Calu3 (cell line): ENCODE results near the gene NTSR1. TPM values are rescaled to one million over a fixed set of nuclear protein-coding genes. Genes with fewer than 3 reads are reported as not detected.

Source experiments
- BruUV-seq: library from RNA; stranded (reverse); fragments of 400-500 nt; replicated peaks from 2 replicates; lab custom pipeline; 2021; lab: Mats Ljungman, UMichigan
- CTCF ChIA-PET: fragments of 300-600 bp; sonication (Branson Sonifier 250); formaldehyde crosslinking; loops from one replicate; lab custom pipeline; 2022; ENCODE audit warnings: antibody characterized with exemption; lab: Charles Lee
- DNase-seq: peaks from one replicate; pipeline ENCODE4 v3.0.0; 2022
- H3K27ac Mint-ChIP-seq: one replicate; pipeline ENCODE4 v1.8.0; 2022; ENCODE audit warnings: mixed read lengths; ENCODE audit not compliant: unreplicated experiment
- H3K27me3 Mint-ChIP-seq: one replicate; pipeline ENCODE4 v1.8.0; 2022; ENCODE audit warnings: mixed read lengths; ENCODE audit not compliant: unreplicated experiment
- H3K36me3 Mint-ChIP-seq: one replicate; pipeline ENCODE4 v1.8.0; 2022; ENCODE audit warnings: mild to moderate bottlenecking, moderate library complexity, mixed read lengths; ENCODE audit not compliant: insufficient read depth, unreplicated experiment
- H3K4me1 Mint-ChIP-seq: one replicate; pipeline ENCODE4 v1.8.0; 2022; ENCODE audit warnings: mild to moderate bottlenecking, low read depth, mixed read lengths; ENCODE audit not compliant: unreplicated experiment
- H3K4me3 Mint-ChIP-seq: one replicate; pipeline ENCODE4 v1.8.0; 2022; ENCODE audit warnings: mild to moderate bottlenecking, low read depth, moderate library complexity, mixed read lengths; ENCODE audit not compliant: unreplicated experiment
- H3K9me3 Mint-ChIP-seq: one replicate; pipeline ENCODE4 v1.8.0; 2022; ENCODE audit warnings: low read depth, mixed read lengths; ENCODE audit not compliant: unreplicated experiment
- CTCF ChIP-seq: fragments of 200-600 bp; IDR thresholded peaks from one replicate; pipeline ENCODE4 v1.8.0; 2022; ENCODE audit warnings: antibody characterized with exemption; ENCODE audit not compliant: unreplicated experiment
- intact Hi-C: fragments of 100-400 bp; cut with micrococcal nuclease; formaldehyde crosslinking; loops from one replicate; pipeline ENCODE4 v1.10.0; 2022; ENCODE audit not compliant: unreplicated experiment
- total RNA-seq: library from RNA; stranded (reverse); gene quantifications from 2 replicates; pipeline ENCODE4 v1.2.3, GENCODE V29; 2022

The NTSR1 gene
- total RNA-seq, 1 experiment from 2014 or later, result not detected

DNA sequence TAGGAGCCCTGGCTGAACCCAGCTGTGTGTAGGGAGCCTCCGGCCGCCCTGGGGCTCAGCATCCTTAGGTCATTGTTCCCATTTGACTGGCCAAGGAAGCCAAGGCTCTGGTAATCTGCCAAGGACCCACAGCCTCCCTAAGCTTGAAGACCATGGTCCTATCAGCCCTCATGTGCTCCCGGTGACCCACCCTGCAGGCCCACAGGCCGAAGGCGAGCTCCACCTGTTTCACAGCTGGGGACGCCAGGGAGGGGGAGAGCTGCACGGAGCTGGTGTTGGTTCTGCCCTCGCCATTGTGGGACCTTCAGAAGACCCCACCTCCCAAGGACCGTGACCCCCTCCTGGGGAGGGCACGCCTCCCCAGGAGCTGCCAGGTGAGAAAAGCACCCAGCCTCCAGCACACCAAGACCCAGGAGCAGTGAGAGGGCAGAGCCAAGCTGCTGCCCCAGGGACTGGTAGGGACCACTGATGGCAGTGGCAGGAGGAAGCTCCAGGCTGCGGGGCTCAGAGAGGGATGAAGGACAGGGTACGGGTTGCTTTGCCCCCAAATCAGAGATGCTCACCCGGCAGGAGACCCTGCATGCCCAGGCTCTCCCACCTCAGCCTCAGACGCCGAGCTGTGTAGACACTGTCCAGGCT is 56.9 kb downstream of the NTSR1 start:
- peaks cover 7% of the 10 kb centered on the region for H3K36me3 Mint-ChIP-seq
- DNase-seq, result no peak
- no TSS peak for BruUV-seq
- no peaks in the 10 kb centered on the region for H3K9me3 Mint-ChIP-seq
- peaks cover 62% of the 10 kb centered on the region for H3K27me3 Mint-ChIP-seq
- intact Hi-C loops, result no loop called here
- no peak overlapping the region for H3K4me3 Mint-ChIP-seq
- CTCF ChIA-PET, result no interaction called here
- TF ChIP-seq CTCF, result no peak
- H3K27ac Mint-ChIP-seq, result no peak overlapping the region
- peaks cover 32% of the 10 kb centered on the region for H3K4me1 Mint-ChIP-seq

- peaks cover 7% of the 10 kb centered on the region for H3K36me3 Mint-ChIP-seq
- H3K9me3 Mint-ChIP-seq, result no peaks in the 10 kb centered on the region
- CTCF ChIA-PET, result interaction anchor here (1.2 to 1.3 kb wide), 2 partner anchors 26 to 80 kb away, joined by 3 read pairs; no protein-coding TSS in a partner anchor
- H3K27me3 Mint-ChIP-seq, result peaks cover 63% of the 10 kb centered on the region
- no peak overlapping the region for H3K27ac Mint-ChIP-seq
- peaks cover 32% of the 10 kb centered on the region for H3K4me1 Mint-ChIP-seq
- TF ChIP-seq CTCF, result no peak
- intact Hi-C loops, result no loop called here
- no peak for DNase-seq
- BruUV-seq, result no TSS peak
- no peak overlapping the region for H3K4me3 Mint-ChIP-seq
Measured at GRCh38 chr20:62766071-62766450, 57.4 kb downstream of the NTSR1 start.

GRCh38 chr20:62766716-62767115 is 58.1 kb downstream of the NTSR1 start:
- intact Hi-C loops, result no loop called here
- Mint-ChIP-seq H3K9me3 (no peaks in the 10 kb centered on the region), H3K27ac (peak overlapping the region; percentile 33), H3K4me1 (peaks cover 32% of the 10 kb centered on the region), H3K4me3 (peak overlapping the region; percentile 47), H3K27me3 (peaks cover 63% of the 10 kb centered on the region), H3K36me3 (peaks cover 7% of the 10 kb centered on the region)
- TF ChIP-seq CTCF, result no peak
- DNase-seq, result peak; percentile 94
- no TSS peak for BruUV-seq
- CTCF ChIA-PET, result interaction anchor here (0.5 to 1.3 kb wide), 4 partner anchors 25 to 81 kb away, joined by 3 to 6 read pairs (median 4); no protein-coding TSS in a partner anchor

DNA sequence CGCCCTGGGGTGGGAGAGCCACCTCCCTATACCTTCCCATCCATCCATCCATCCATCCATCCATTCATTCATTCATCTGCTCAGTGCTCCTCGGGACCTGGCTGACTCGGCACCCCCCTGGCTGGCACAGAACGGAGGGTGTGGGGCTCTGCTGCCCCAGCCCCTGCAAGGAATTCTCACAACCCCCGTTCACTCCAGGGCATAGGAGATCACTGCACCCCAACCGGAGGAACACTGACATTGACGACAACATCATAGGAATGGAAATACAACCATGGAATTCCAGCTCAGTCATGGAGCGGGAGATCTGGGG is 59.6 kb downstream of the NTSR1 start:
- Mint-ChIP-seq H3K9me3 (no peaks in the 10 kb centered on the region), H3K27ac (no peak overlapping the region), H3K4me3 (no peak overlapping the region), H3K27me3 (peaks cover 72% of the 10 kb centered on the region), H3K4me1 (peaks cover 36% of the 10 kb centered on the region), H3K36me3 (peaks cover 7% of the 10 kb centered on the region)
- no peak for TF ChIP-seq CTCF
- CTCF ChIA-PET, result interaction anchor here (0.8 to 1.1 kb wide), 3 partner anchors 11 to 126 kb away, joined by 3 to 4 read pairs (median 3); partner anchors contain the start of gene SLCO4A1
- no TSS peak for BruUV-seq
- intact Hi-C loops, result no loop called here
- no peak for DNase-seq
